SW480 (cell line): Measurements from ENCODE around the gene ACTR10.
"Not testable (repeated sequence)": the region's sequence is repeated elsewhere in the genome, so short reads cannot be mapped to it uniquely, and the experiment has no call there.

Experiments used
- DNase-seq: peaks from one replicate; pipeline ENCODE4 v3.0.0-alpha.2; 2016; ENCODE audit warnings: low spot score

The ACTR10 gene

GRCh38 chr14:58216544-58216943 is 16.6 kb downstream of the ACTR10 start:
- DNase-seq = no peak

GRCh38 chr14:58227096-58227819 is 27.3 kb downstream of the ACTR10 start:
- no peak for DNase-seq

- peak; percentile 30 for DNase-seq
Measured at GRCh38 chr14:58238252-58239243, 38.6 kb downstream of the ACTR10 start.

- DNase-seq = peak; percentile 49
Measured at GRCh38 chr14:58239244-58240195, 39.6 kb downstream of the ACTR10 start.

GRCh38 chr14:58243790-58244555 is 44.0 kb downstream of the ACTR10 start:
- peak; percentile 61 for DNase-seq

- DNase-seq = peak; percentile 98
Measured at GRCh38 chr14:58244556-58245387, 44.8 kb downstream of the ACTR10 start, which contains the start of gene PSMA3. Gene PSMA3, plus strand, starts transcription at chr14:58244843. Its CDS starts 78 bp downstream, at chr14:58244921.

GRCh38 chr14:58245562-58245961 is 45.6 kb downstream of the ACTR10 start:
- DNase-seq = no peak

GRCh38 chr14:58249611-58250010 is 49.7 kb downstream of the ACTR10 start:
- DNase-seq = no peak

GRCh38 chr14:58258156-58258555 is 58.2 kb downstream of the ACTR10 start:
- no peak for DNase-seq

- DNase-seq = not testable (repeated sequence)
Measured at GRCh38 chr14:58262005-58262404, 62.1 kb downstream of the ACTR10 start.

- no peak for DNase-seq
Measured at GRCh38 chr14:58265401-58265800, 65.5 kb downstream of the ACTR10 start.

GRCh38 chr14:58270628-58271027 is 70.7 kb downstream of the ACTR10 start:
- DNase-seq = no peak

GRCh38 chr14:58272588-58273372 is 72.8 kb downstream of the ACTR10 start:
- no peak for DNase-seq

- no peak for DNase-seq
Measured at GRCh38 chr14:58274881-58275280, 74.9 kb downstream of the ACTR10 start.

- no peak for DNase-seq
Measured at GRCh38 chr14:58275527-58276190, 75.7 kb downstream of the ACTR10 start.

GRCh38 chr14:58276208-58276607 is 76.3 kb downstream of the ACTR10 start:
- DNase-seq = no peak

- DNase-seq = no peak
Measured at GRCh38 chr14:58278177-58278576, 78.2 kb downstream of the ACTR10 start.

GRCh38 chr14:58280954-58281787 is 81.2 kb downstream of the ACTR10 start:
- no peak for DNase-seq
